ENCODE data around the gene BRD3OS.

GRCh38 chr9:134052491-134052890, 27.2 kb downstream of the BRD3OS start:
- TF ChIP-seq MYC (IDR thresholded peaks at IDR 0.05; ENCODE audit: low read depth, low read length) (no peak), CTCF (IDR thresholded peaks at IDR 0.05; ENCODE audit: low read depth, low read length) (no peak), POLR2A (IDR thresholded peaks at IDR 0.05; ENCODE audit: extremely low read depth, insufficient read length) (no peak)
